Heart right ventricle (tissue), 16 donors: Measurements from ENCODE around the gene NEUROG2. TPM values are rescaled to one million over a fixed set of nuclear protein-coding genes. Genes with fewer than 3 reads are reported as not detected.

Experiments used
- ATAC-seq, 8 donors: fragments of 200-7000 bp; cut with Tn5 transposase; one replicate each; pipeline ENCODE4 v1.9.1; 2020; ENCODE audit warnings: mild to moderate bottlenecking in 8 of 8, moderate library complexity in 8 of 8, moderate number of reproducible peaks in 1 of 8
- DNase-seq, 2 donors: peaks; one replicate each; pipeline ENCODE4 v3.0.0-alpha.2; 2020
- H3K27ac ChIP-seq, 10 donors: fragments of 200-600 bp; sonication (generic) in 2 of 10; one replicate each; pipeline versions ENCODE4 v1.5.0 to v1.8.0; 2020 to 2022; ENCODE audit warnings: mild to moderate bottlenecking in 3 of 10
- H3K27me3 ChIP-seq, 7 donors: fragments of 200-600 bp; one replicate each; pipeline ENCODE4 v1.8.0; 2021 to 2022; ENCODE audit warnings: mild to moderate bottlenecking in 2 of 7
- H3K36me3 ChIP-seq, 9 donors: fragments of 200-600 bp; sonication (generic) in 1 of 9; one replicate each; pipeline versions ENCODE4 v1.5.0 to v1.8.0; 2020 to 2022; ENCODE audit warnings: mild to moderate bottlenecking in 2 of 9
- H3K4me1 ChIP-seq, 9 donors: fragments of 200-600 bp; sonication (generic) in 1 of 9; one replicate each; pipeline versions ENCODE4 v1.5.0 to v1.8.0; 2020 to 2022; ENCODE audit warnings: mild to moderate bottlenecking in 4 of 9
- H3K4me3 ChIP-seq, 10 donors: fragments of 200-600 bp; sonication (generic) in 2 of 10; one replicate each; pipeline versions ENCODE4 v1.5.0 to v1.8.0; 2020 to 2022; ENCODE audit warnings: mild to moderate bottlenecking in 7 of 10, moderate library complexity in 2 of 10
- H3K9me3 ChIP-seq, 11 donors: fragments of 200-600 bp in 10 of 11; sonication (generic) in 2 of 11; one replicate each; pipeline versions ENCODE4 v1.5.0 to v1.8.0; 2013 to 2022; ENCODE audit warnings: mild to moderate bottlenecking in 2 of 11, control low read depth in 1 of 11, moderate library complexity in 1 of 11
- WGBS, 2 donors: extraction: QIAGEN DNeasy Blood & Tissue Kit; methylation state at CpG; one replicate each; pipeline ENCODE4 v1.1.7; 2013; ENCODE audit warnings: inconsistent platforms in 1 of 2; 5-methylcytosine and 5-hydroxymethylcytosine counted together
- intact Hi-C, 10 donors: fragments of 100-400 bp; cut with DNase I; formaldehyde crosslinking; loops; one replicate each; pipeline versions ENCODE4 v1.11.1 to v1.14.2; 2022
- polyA plus RNA-seq, 2 donors: library from polyadenylated mRNA; stranded (reverse); fragments of 200-250 nt; gene quantifications; one replicate each; pipeline ENCODE4 v1.2.3, GENCODE V29; 2013
- total RNA-seq, 10 donors: library from RNA; stranded (reverse); fragmentation: NEBNext Ultra II Directional in 3 of 10; extraction: Animal tissue kit (Norgen Biotek cat#: 25700) in 3 of 10; gene quantifications; one replicate each; pipeline versions ENCODE4 v1.2.1 to v1.2.4, GENCODE V29; 2021 to 2023
- TF ChIP-seq, protein P1 (sequence below), 9 donors: fragments of 200-600 bp; sonication (generic) in 2 of 9; IDR thresholded peaks; one replicate each; pipeline versions ENCODE4 v1.5.0 to v1.8.0; 2021 to 2022; ENCODE audit warnings: antibody characterized with exemption in 9 of 9, mild to moderate bottlenecking in 5 of 9, moderate library complexity in 1 of 9
- donor health status: Arrhythmogenic right ventricular cardiomyopathy.
- donor health status: ischemic (EF 13 %, LVEDD 7.1; RV severe dilation, severe dysfunction).
- donor health status: healthy with polysubstance abuse.
- donor health status: DM: no; HTN: yes; CAD: no.
- donor health status: DM: no; HTN: no; CAD: no.
- donor health status: ischemic (EF 25% LVEDD 6.9; RV normal size, moderate dysfunction).
- donor health status: ischemic (EF 25% LVEDD 5.7; RV mildly dilated, moderate dysfunction).
- donor health status: healthy.
- donor health status: DM: yes; HTN: yes; CAD: no.
- donor health status: Ischemic cardiomyopathy.
- donor health status: ischemic (EF 35%, LVEDD 5.7; RV mildly dilated, moderate dysfunction).
- donor health status: nonischemic (EF 11% LVEDD 7.7; RV severe dilation, severe dysfunction).
- donor health status: DM: yes; HTN: yes; CAD: no.
- donor health status: PGD.
- donor health status: ischemic (EF 29% LVEDD 5.4; RV normal size, mild dysfunction).
- donor health status: nonischemic (EF 23%, LVEDD 6.1; RV moderate dilation, normal function).

The NEUROG2 gene
- total and polyA plus RNA-seq, 12 donors = not detected

- intact Hi-C loops = no loop called here
Measured at GRCh38 chr4:112517911-112518310, 1.9 kb upstream of the NEUROG2 start.

GRCh38 chr4:112517067-112517634 is 1.2 kb upstream of the NEUROG2 start:
- H3K4me3 ChIP-seq = peak overlapping the region in 6 of 10 donors; percentile 47 to 84 (median 60)

More at GRCh38 chr4:112517911-112518310, 1.9 kb upstream of the NEUROG2 start:
- peaks cover 4 to 54% (median 32%) of the 10 kb centered on the region in 9 donors for H3K4me1 ChIP-seq
- no peaks in the 10 kb centered on the region for H3K9me3 ChIP-seq
- no peak for ATAC-seq
- TF ChIP-seq, protein P1, sequence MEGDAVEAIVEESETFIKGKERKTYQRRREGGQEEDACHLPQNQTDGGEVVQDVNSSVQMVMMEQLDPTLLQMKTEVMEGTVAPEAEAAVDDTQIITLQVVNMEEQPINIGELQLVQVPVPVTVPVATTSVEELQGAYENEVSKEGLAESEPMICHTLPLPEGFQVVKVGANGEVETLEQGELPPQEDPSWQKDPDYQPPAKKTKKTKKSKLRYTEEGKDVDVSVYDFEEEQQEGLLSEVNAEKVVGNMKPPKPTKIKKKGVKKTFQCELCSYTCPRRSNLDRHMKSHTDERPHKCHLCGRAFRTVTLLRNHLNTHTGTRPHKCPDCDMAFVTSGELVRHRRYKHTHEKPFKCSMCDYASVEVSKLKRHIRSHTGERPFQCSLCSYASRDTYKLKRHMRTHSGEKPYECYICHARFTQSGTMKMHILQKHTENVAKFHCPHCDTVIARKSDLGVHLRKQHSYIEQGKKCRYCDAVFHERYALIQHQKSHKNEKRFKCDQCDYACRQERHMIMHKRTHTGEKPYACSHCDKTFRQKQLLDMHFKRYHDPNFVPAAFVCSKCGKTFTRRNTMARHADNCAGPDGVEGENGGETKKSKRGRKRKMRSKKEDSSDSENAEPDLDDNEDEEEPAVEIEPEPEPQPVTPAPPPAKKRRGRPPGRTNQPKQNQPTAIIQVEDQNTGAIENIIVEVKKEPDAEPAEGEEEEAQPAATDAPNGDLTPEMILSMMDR (IDR thresholded peaks at IDR 0.05) = no peak
- DNase-seq = no peak
- no peak overlapping the region for H3K4me3 ChIP-seq
- H3K27ac ChIP-seq = no peak overlapping the region
- no peaks in the 10 kb centered on the region for H3K36me3 ChIP-seq
- peaks cover 66 to 100% (median 100%) of the 10 kb centered on the region in 7 donors for H3K27me3 ChIP-seq
- 22 to 29% methylated on average over 3 of the region's 3 CpGs for WGBS, 2 donors

DNA sequence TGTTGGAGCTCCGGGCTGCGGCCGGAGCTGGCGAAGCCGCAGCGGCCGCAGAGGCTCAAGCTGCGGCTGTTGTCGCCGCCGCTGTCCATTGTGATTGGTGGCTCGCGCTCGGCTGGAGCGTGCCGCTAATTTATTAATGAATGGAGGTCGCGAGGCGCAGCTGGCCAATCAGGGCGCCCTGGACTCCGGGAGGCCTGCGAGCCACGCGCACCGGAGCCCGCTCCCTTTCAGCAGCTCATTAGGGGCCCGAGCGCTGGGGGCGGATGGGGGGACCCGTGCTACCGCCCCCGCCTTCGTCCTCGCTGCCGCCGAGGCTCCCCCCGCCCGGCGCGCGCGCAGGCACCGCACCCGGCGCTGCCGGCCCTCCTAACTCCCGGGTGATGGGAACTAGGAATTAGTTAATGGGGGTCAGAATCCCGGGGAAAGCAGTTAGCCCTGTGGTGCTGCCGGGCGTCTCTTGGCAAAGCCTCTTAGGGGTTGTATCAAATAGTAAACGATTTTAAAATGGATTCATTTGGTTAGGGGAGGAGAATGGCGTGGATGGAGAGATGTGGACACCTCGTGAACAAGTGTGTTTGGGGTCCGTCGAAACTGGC is 589 bp upstream of the NEUROG2 start:
- peaks cover 4 to 50% (median 32%) of the 10 kb centered on the region in 9 donors for H3K4me1 ChIP-seq
- no peaks in the 10 kb centered on the region for H3K36me3 ChIP-seq
- intact Hi-C loops = no loop called here
- DNase-seq = peak in 1 of 2 donors; percentile 21
- H3K9me3 ChIP-seq = no peaks in the 10 kb centered on the region
- peak overlapping the region in 9 of 10 donors; percentile 22 to 84 (median 59) for H3K4me3 ChIP-seq
- TF ChIP-seq, protein P1 (IDR thresholded peaks at IDR 0.05) = no peak
- peak in 1 of 8 donors; percentile 33 for ATAC-seq
- WGBS, 2 donors = 1% methylated on average over 55 of the region's 55 CpGs
- H3K27ac ChIP-seq = no peak overlapping the region
- peaks cover 69 to 100% (median 100%) of the 10 kb centered on the region in 7 donors for H3K27me3 ChIP-seq

More at GRCh38 chr4:112517067-112517634, 1.2 kb upstream of the NEUROG2 start:
- Histone ChIP-seq H3K27me3 (peaks cover 65 to 100% (median 100%) of the 10 kb centered on the region in 7 donors), H3K4me1 (peaks cover 4 to 50% (median 32%) of the 10 kb centered on the region in 9 donors), H3K36me3 (no peaks in the 10 kb centered on the region), H3K9me3 (no peaks in the 10 kb centered on the region), H3K27ac (no peak overlapping the region)
- DNase-seq (no peak), ATAC-seq (no peak)
- 1 to 2% methylated on average over 20 of the region's 20 CpGs for WGBS, 2 donors
- TF ChIP-seq, protein P1 (IDR thresholded peaks at IDR 0.05) = no peak
- intact Hi-C loops = no loop called here

GRCh38 chr4:112515198-112516065 is 548 bp downstream of the NEUROG2 start:
- ATAC-seq (peak; percentile 36 to 79 (median 72)), DNase-seq (peak in 1 of 2 donors; percentile 18)
- intact Hi-C loops = no loop called here
- WGBS, 2 donors = 0% methylated on average over 94 to 96 of the region's 96 CpGs
- Histone ChIP-seq H3K9me3 (no peaks in the 10 kb centered on the region), H3K4me1 (peaks cover 10 to 52% (median 36%) of the 10 kb centered on the region in 9 donors), H3K36me3 (no peaks in the 10 kb centered on the region), H3K27me3 (peaks cover 66 to 100% (median 100%) of the 10 kb centered on the region in 7 donors), H3K4me3 (peak overlapping the region; percentile 44 to 84 (median 58)), H3K27ac (no peak overlapping the region)
- TF ChIP-seq, protein P1 (IDR thresholded peaks at IDR 0.05) = peak in 1 of 9 donors; percentile 8
